Activated CD8-positive, alpha-beta T cell treated with anti-CD3 and anti-CD28 coated beads for 36 hours (primary cell): ENCODE results near the gene FAM13A. TPM values are rescaled to one million over a fixed set of nuclear protein-coding genes. Genes with fewer than 3 reads are reported as not detected.
A peak's percentile ranks its signal among the peaks of the same experiment; 100 is the strongest.

Experiments
- ATAC-seq: fragments of 200-7000 bp; cut with Tn5 transposase; one replicate; pipeline ENCODE4 v1.10.0; 2021; ENCODE audit warnings: mild to moderate bottlenecking, moderate library complexity
- CTCF ChIA-PET: fragments of 350-600 bp; sonication (Branson Sonifier 250); formaldehyde crosslinking; loops from one replicate; lab custom pipeline; 2021; ENCODE audit warnings: antibody characterized with exemption; lab: Charles Lee
- POLR2A ChIA-PET: fragments of 350-600 bp; sonication (Branson Sonifier 250); formaldehyde crosslinking; loops from one replicate; lab custom pipeline; 2021; ENCODE audit warnings: antibody characterized with exemption; lab: Charles Lee
- DNase-seq: peaks from one replicate; pipeline ENCODE4 v3.0.0-alpha.2; 2020
- H3K27ac Mint-ChIP-seq: one replicate; pipeline ENCODE4 v1.8.0; 2021; ENCODE audit warnings: mild to moderate bottlenecking, mixed read lengths
- H3K27me3 Mint-ChIP-seq: one replicate; pipeline ENCODE4 v1.8.0; 2021; ENCODE audit warnings: mixed read lengths
- H3K36me3 Mint-ChIP-seq: one replicate; pipeline ENCODE4 v1.8.0; 2021; ENCODE audit warnings: low read depth, mixed read lengths
- H3K4me1 Mint-ChIP-seq: one replicate; pipeline ENCODE4 v1.8.0; 2021; ENCODE audit warnings: low read depth, mixed read lengths
- H3K4me3 Mint-ChIP-seq: one replicate; pipeline ENCODE4 v1.8.0; 2021; ENCODE audit warnings: mild to moderate bottlenecking, moderate library complexity, mixed read lengths
- H3K9me3 Mint-ChIP-seq: one replicate; pipeline ENCODE4 v1.8.0; 2021; ENCODE audit warnings: mixed read lengths
- CTCF ChIP-seq: fragments of 200-600 bp; IDR thresholded peaks from one replicate; pipeline ENCODE4 v1.8.0; 2022; ENCODE audit warnings: antibody characterized with exemption, mild to moderate bottlenecking
- intact Hi-C: fragments of 100-400 bp; cut with micrococcal nuclease; formaldehyde crosslinking; loops from one replicate; pipeline ENCODE4 v1.10.0; 2022
- total RNA-seq, 2 experiments: library from RNA; stranded (reverse); gene quantifications; one replicate each; pipeline ENCODE4 v1.2.3, GENCODE V29; 2021

Gene FAM13A
- total RNA-seq, 2 experiments from 2014 or later, result 4.5 to 6.0 TPM

GRCh38 chr4:88967883-88968331 is 89.1 kb downstream of the FAM13A start:
- no peak overlapping the region for H3K27ac Mint-ChIP-seq
- no peak for TF ChIP-seq CTCF
- H3K36me3 Mint-ChIP-seq, result no peaks in the 10 kb centered on the region
- no peak for DNase-seq
- ChIA-PET CTCF (no interaction called here), POLR2A (no interaction called here)
- intact Hi-C loops, result no loop called here
- H3K27me3 Mint-ChIP-seq, result peaks cover 5% of the 10 kb centered on the region
- ATAC-seq, result no peak
- H3K4me1 Mint-ChIP-seq, result no peaks in the 10 kb centered on the region
- H3K9me3 Mint-ChIP-seq, result no peaks in the 10 kb centered on the region
- no peak overlapping the region for H3K4me3 Mint-ChIP-seq

DNA sequence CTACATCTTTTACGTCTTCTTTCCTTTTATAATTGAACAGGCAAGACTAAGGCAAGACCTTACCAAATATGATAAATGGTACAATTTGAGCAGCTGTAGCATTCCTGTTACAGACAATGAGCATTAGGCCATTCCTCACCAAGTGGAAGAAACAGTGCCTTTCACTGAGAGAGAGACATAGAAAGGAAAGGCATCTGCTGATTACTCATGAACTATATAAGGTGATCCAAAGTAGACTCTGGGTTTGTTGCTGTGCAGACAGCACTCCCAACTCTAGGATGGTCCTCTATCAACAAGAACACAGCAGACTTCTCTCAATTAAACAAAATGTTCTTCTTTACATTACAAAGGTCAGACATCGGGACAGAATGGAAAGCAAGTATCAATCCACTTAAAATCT is 91.9 kb downstream of the FAM13A start:
- no peak for TF ChIP-seq CTCF
- ATAC-seq (no peak), DNase-seq (no peak)
- Mint-ChIP-seq H3K4me1 (no peaks in the 10 kb centered on the region), H3K4me3 (no peak overlapping the region), H3K27me3 (peaks cover 6% of the 10 kb centered on the region), H3K36me3 (no peaks in the 10 kb centered on the region), H3K9me3 (no peaks in the 10 kb centered on the region), H3K27ac (no peak overlapping the region)
- POLR2A ChIA-PET, result no interaction called here
- intact Hi-C loops, result no loop called here
- CTCF ChIA-PET, result no interaction called here

- POLR2A ChIA-PET, result interaction anchor here (0.6 kb wide), 1 partner anchor 42 kb away, joined by 3 read pairs; no protein-coding TSS in a partner anchor
- DNase-seq (no peak), ATAC-seq (peak; percentile 80)
- H3K9me3 Mint-ChIP-seq, result no peaks in the 10 kb centered on the region
- intact Hi-C loops, result no loop called here
- TF ChIP-seq CTCF, result no peak
- H3K27me3 Mint-ChIP-seq, result peaks cover 6% of the 10 kb centered on the region
- no peak overlapping the region for H3K27ac Mint-ChIP-seq
- CTCF ChIA-PET, result no interaction called here
- H3K4me3 Mint-ChIP-seq, result no peak overlapping the region
- no peaks in the 10 kb centered on the region for H3K36me3 Mint-ChIP-seq
- H3K4me1 Mint-ChIP-seq, result no peaks in the 10 kb centered on the region
These were observed 92.5 kb downstream of the FAM13A start for GRCh38 chr4:88964450-88964849.

GRCh38 chr4:88963817-88964216 is 93.2 kb downstream of the FAM13A start:
- no peaks in the 10 kb centered on the region for H3K36me3 Mint-ChIP-seq
- intact Hi-C loops, result no loop called here
- no peak overlapping the region for H3K4me3 Mint-ChIP-seq
- H3K27ac Mint-ChIP-seq, result no peak overlapping the region
- DNase-seq, result no peak
- ATAC-seq, result no peak
- ChIA-PET CTCF (no interaction called here), POLR2A (interaction anchor here (0.6 kb wide), 1 partner anchor 43 kb away, joined by 3 read pairs; no protein-coding TSS in a partner anchor)
- no peaks in the 10 kb centered on the region for H3K4me1 Mint-ChIP-seq
- no peak for TF ChIP-seq CTCF
- no peaks in the 10 kb centered on the region for H3K9me3 Mint-ChIP-seq
- H3K27me3 Mint-ChIP-seq, result peaks cover 6% of the 10 kb centered on the region

- ChIA-PET CTCF (no interaction called here), POLR2A (no interaction called here)
- no peaks in the 10 kb centered on the region for H3K9me3 Mint-ChIP-seq
- H3K4me3 Mint-ChIP-seq, result no peak overlapping the region
- DNase-seq, result no peak
- intact Hi-C loops, result no loop called here
- no peaks in the 10 kb centered on the region for H3K36me3 Mint-ChIP-seq
- no peak for ATAC-seq
- peaks cover 4% of the 10 kb centered on the region for H3K27me3 Mint-ChIP-seq
- H3K4me1 Mint-ChIP-seq, result no peaks in the 10 kb centered on the region
- no peak for TF ChIP-seq CTCF
- no peak overlapping the region for H3K27ac Mint-ChIP-seq
These were observed 94.6 kb downstream of the FAM13A start for GRCh38 chr4:88962396-88962795.
